ENCODE measurements around the gene LEUTX.

The LEUTX gene

DNA sequence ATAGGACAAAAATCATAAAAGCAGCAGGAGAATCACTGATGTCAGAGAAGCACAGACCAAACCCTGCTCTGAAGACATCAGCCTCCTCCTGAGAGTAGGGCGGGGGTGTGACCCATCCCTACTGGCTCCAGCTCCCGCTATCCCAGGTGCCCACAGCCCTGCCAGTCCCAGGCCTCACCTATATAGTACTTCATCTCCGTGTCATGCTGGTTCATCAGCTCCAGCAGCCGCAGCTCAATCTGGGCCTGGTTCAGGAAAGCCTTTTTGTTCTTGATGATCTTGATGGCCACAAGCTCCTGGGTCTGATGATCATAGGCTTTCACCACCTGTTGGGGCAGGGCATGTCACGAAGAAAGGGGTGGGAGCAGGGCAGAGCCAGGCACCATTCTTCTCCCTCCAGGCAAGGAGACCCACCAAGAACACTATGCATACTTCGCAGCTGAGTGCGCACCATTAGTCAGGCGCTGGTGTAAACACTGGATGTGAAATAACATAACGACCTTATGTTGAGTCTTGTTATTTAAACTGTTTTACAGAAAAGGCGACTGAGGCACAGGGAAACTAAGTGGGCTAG, 51.1 kb downstream of the LEUTX start:
- no peaks in the 10 kb centered on the region for H3K27me3 ChIP-seq (replicated peaks; ENCODE audit: control insufficient read depth, insufficient read depth, low read length)
- no peak overlapping the region for H3K4me3 ChIP-seq (replicated peaks; ENCODE audit: low read depth, low read length)
- DNase-seq (ENCODE audit: extremely low read depth, insufficient read length), result no peak
- TF ChIP-seq, protein P1, sequence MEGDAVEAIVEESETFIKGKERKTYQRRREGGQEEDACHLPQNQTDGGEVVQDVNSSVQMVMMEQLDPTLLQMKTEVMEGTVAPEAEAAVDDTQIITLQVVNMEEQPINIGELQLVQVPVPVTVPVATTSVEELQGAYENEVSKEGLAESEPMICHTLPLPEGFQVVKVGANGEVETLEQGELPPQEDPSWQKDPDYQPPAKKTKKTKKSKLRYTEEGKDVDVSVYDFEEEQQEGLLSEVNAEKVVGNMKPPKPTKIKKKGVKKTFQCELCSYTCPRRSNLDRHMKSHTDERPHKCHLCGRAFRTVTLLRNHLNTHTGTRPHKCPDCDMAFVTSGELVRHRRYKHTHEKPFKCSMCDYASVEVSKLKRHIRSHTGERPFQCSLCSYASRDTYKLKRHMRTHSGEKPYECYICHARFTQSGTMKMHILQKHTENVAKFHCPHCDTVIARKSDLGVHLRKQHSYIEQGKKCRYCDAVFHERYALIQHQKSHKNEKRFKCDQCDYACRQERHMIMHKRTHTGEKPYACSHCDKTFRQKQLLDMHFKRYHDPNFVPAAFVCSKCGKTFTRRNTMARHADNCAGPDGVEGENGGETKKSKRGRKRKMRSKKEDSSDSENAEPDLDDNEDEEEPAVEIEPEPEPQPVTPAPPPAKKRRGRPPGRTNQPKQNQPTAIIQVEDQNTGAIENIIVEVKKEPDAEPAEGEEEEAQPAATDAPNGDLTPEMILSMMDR (IDR thresholded peaks at IDR 0.05; ENCODE audit: insufficient read depth, low read length, poor library complexity, severe bottlenecking), result no peak
- H3K36me3 ChIP-seq (ENCODE audit: control insufficient read depth, insufficient read depth, low read length), result peaks cover 16% of the 10 kb centered on the region

DNA sequence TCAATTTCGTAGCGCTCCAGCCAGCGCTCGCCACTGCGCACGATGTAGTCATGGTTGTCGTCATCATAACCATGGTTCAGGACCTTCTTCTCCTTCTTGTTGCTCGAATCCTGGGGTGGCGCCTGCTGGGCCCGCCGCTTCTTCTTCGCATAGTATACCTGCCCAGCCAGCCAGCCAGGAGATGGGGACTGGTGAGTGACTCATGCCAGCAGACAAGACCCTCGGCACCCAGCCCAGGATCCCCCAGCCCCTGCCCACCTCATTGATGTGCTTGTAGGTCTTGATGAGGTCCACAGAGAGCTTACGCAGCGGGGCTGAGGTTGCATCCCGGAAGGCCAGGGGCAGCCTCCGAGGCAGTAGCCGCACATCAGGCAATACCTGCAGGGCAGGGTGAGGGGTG, 51.8 kb downstream of the LEUTX start:
- H3K36me3 ChIP-seq (ENCODE audit: control insufficient read depth, insufficient read depth, low read length), result peaks cover 18% of the 10 kb centered on the region
- TF ChIP-seq, protein P1 (IDR thresholded peaks at IDR 0.05; ENCODE audit: insufficient read depth, low read length, poor library complexity, severe bottlenecking), result no peak
- no peak overlapping the region for H3K4me3 ChIP-seq (replicated peaks; ENCODE audit: low read depth, low read length)

DNA sequence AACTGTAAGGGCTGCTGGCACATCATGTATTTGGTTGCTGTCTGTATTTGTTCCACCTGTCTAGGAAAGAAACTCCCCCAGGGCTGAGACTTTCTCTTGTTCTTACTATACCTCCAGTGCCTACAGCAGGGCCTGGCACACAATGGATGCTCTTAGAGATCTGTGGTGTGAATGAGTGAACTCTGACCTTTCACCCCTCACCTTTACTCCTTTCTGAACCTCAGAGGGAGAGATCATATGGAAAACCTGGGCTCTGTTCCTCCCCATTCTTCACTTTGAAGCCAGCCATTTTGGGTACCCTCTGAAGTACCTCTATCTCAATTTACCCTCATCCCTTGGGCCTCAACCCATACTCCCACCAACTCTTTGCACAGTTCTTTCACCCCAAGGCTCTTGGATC, 52.2 kb downstream of the LEUTX start:
- no peak for DNase-seq (ENCODE audit: extremely low read depth, insufficient read length)
- no peaks in the 10 kb centered on the region for H3K27me3 ChIP-seq (replicated peaks; ENCODE audit: control insufficient read depth, insufficient read depth, low read length)
- H3K36me3 ChIP-seq (ENCODE audit: control insufficient read depth, insufficient read depth, low read length), result peaks cover 17% of the 10 kb centered on the region
- TF ChIP-seq, protein P1 (IDR thresholded peaks at IDR 0.05; ENCODE audit: insufficient read depth, low read length, poor library complexity, severe bottlenecking), result no peak
- no peak overlapping the region for H3K4me3 ChIP-seq (replicated peaks; ENCODE audit: low read depth, low read length)

More for the DNA sequence above, 51.8 kb downstream of the LEUTX start:
- no peaks in the 10 kb centered on the region for H3K27me3 ChIP-seq (replicated peaks; ENCODE audit: control insufficient read depth, insufficient read depth, low read length)
- no peak for DNase-seq (ENCODE audit: extremely low read depth, insufficient read length)

GRCh38 chr19:39831679-39832078, 53.0 kb downstream of the LEUTX start:
- peaks cover 17% of the 10 kb centered on the region for H3K36me3 ChIP-seq (ENCODE audit: control insufficient read depth, insufficient read depth, low read length)
- TF ChIP-seq, protein P1 (IDR thresholded peaks at IDR 0.05; ENCODE audit: insufficient read depth, low read length, poor library complexity, severe bottlenecking), result no peak
- no peak for DNase-seq (ENCODE audit: extremely low read depth, insufficient read length)
- H3K27me3 ChIP-seq (replicated peaks; ENCODE audit: control insufficient read depth, insufficient read depth, low read length), result no peaks in the 10 kb centered on the region
- H3K4me3 ChIP-seq (replicated peaks; ENCODE audit: low read depth, low read length), result no peak overlapping the region

GRCh38 chr19:39832341-39833083, 53.9 kb downstream of the LEUTX start:
- H3K4me3 ChIP-seq (replicated peaks; ENCODE audit: low read depth, low read length), result peak overlapping the region; percentile 81
- no peaks in the 10 kb centered on the region for H3K27me3 ChIP-seq (replicated peaks; ENCODE audit: control insufficient read depth, insufficient read depth, low read length)
- peaks cover 18% of the 10 kb centered on the region for H3K36me3 ChIP-seq (ENCODE audit: control insufficient read depth, insufficient read depth, low read length)
- no peak for DNase-seq (ENCODE audit: extremely low read depth, insufficient read length)
- TF ChIP-seq, protein P1 (IDR thresholded peaks at IDR 0.05; ENCODE audit: insufficient read depth, low read length, poor library complexity, severe bottlenecking), result no peak
